ENCODE data around the gene SPINT1.

The SPINT1 gene

DNA sequence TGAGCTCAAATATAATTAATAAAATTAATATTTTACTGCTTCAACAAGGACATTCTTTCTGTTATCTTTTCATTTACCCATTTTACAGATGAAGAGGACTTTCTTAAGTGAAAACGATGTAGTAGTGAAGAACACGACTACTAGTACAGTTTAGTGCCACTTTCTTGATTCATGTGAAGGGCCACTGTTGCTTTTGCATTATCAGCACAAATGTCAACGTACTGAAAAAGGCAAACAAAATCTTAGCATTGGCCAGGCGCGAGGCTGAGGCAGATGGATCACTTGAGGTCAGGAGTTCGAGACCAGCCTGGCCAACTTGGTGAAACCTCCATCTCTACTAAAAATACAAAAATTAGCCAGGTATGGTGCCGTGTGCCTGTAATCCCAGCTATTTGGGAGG is 24.8 kb upstream of the SPINT1 start:
- DNase-seq, result no peak
- no peak overlapping the region for H3K27ac ChIP-seq (ENCODE audit: insufficient read depth in 1 of 2, low read depth in 1 of 2, low read length in 2 of 2, poor library complexity in 1 of 2, severe bottlenecking in 2 of 2)
- H3K4me3 ChIP-seq (ENCODE audit: control insufficient read depth in 1 of 7, extremely low read depth in 1 of 7, insufficient read depth in 4 of 7, low read depth in 2 of 7, low read length in 6 of 7), result no peak overlapping the region
- H3K27me3 ChIP-seq (replicated peaks in 2 of 5; ENCODE audit: control insufficient read depth in 4 of 5, insufficient read depth in 5 of 5, low read length in 4 of 5), result no peaks in the 10 kb centered on the region
- no peaks in the 10 kb centered on the region for H3K9me3 ChIP-seq (ENCODE audit: control extremely low read depth in 1 of 5, control insufficient read depth in 4 of 5, insufficient read depth in 2 of 5, low read depth in 1 of 5, low read length in 4 of 5)
- POLR2A ChIA-PET, result no interaction called here
- H3K4me1 ChIP-seq (ENCODE audit: control extremely low read depth in 1 of 4, control insufficient read depth in 4 of 4, insufficient read depth in 4 of 4, low read length in 3 of 4), result no peaks in the 10 kb centered on the region
- peaks cover 2 to 15% (median 10%) of the 10 kb centered on the region in 4 experiments for H3K36me3 ChIP-seq (ENCODE audit: control insufficient read depth in 4 of 4, insufficient read depth in 4 of 4, low read length in 3 of 4)
- CTCF ChIA-PET, result no interaction called here
- WGBS (ENCODE audit: insufficient coverage), result 91% methylated on average over 4 of the region's 7 CpGs

DNA sequence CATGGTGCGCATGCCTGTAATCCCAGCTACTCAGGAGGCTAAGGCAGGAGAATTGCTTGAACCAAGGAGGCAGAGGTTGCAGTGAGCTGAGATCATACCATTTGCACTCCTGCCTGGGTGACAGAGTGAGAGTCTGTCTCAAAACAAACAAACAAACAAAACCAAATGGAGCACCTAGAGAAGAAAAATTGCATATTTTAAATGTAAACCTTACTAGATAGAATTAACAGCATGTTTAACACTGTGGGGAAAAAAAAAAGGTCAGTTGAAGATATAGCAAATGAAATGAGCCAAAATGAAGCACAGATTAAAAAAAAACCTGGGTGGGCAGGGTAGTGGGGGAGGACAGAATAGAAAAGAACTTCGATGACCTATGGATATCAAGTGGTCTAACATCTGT is 22.7 kb upstream of the SPINT1 start:
- Histone ChIP-seq H3K9me3 (ENCODE audit: control extremely low read depth in 1 of 5, control insufficient read depth in 4 of 5, insufficient read depth in 2 of 5, low read depth in 1 of 5, low read length in 4 of 5) (no peaks in the 10 kb centered on the region), H3K27ac (ENCODE audit: insufficient read depth in 1 of 2, low read depth in 1 of 2, low read length in 2 of 2, poor library complexity in 1 of 2, severe bottlenecking in 2 of 2) (no peak overlapping the region), H3K27me3 (replicated peaks in 2 of 5; ENCODE audit: control insufficient read depth in 4 of 5, insufficient read depth in 5 of 5, low read length in 4 of 5) (no peaks in the 10 kb centered on the region), H3K4me3 (ENCODE audit: control insufficient read depth in 1 of 7, extremely low read depth in 1 of 7, insufficient read depth in 4 of 7, low read depth in 2 of 7, low read length in 6 of 7) (no peak overlapping the region), H3K4me1 (ENCODE audit: control extremely low read depth in 1 of 4, control insufficient read depth in 4 of 4, insufficient read depth in 4 of 4, low read length in 3 of 4) (no peaks in the 10 kb centered on the region), H3K36me3 (ENCODE audit: control insufficient read depth in 4 of 4, insufficient read depth in 4 of 4, low read length in 3 of 4) (peaks cover 0 to 2% (median 0%) of the 10 kb centered on the region in 4 experiments)
- ChIA-PET CTCF (no interaction called here), POLR2A (no interaction called here)
- DNase-seq, result no peak
- 96% methylated on average over 2 of the region's 2 CpGs for WGBS (ENCODE audit: insufficient coverage)

DNA sequence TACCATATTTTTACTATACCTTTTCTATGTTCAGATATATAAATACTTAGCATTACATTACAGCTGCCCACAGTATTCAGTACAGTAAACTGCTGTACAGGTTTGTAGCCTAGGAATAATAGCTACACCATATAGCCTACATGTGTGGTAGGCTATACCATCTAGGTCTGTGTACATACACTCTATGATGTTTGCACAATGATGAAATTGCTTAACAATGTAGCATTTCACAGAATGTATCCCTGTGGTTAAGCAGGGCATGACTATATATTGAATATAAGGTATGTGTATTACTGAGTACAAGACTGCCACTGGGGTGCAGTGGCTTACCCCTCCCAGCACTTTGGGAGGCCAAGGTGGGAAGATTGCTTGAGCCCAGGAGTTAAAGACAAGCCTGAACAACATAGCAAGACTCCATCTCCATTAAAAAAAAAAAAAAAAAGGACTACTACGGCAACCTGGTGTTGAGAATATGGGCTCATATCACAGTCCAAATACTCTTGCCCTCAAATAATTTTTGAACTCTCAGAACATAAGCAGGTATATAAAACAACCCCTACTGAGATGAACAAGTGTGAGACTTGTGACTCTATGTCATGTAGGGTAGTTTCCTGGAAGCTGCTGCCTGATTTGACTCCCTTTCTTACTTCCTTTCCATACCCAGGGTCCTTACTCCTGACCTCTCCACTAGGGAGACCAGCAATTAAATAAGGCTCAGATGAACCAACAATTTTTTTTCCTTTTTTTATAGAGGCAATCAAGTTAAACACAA is 20.1 kb upstream of the SPINT1 start:
- ChIA-PET CTCF (no interaction called here), POLR2A (no interaction called here)
- Histone ChIP-seq H3K27ac (ENCODE audit: insufficient read depth in 1 of 2, low read depth in 1 of 2, low read length in 2 of 2, poor library complexity in 1 of 2, severe bottlenecking in 2 of 2) (no peak overlapping the region), H3K9me3 (ENCODE audit: control extremely low read depth in 1 of 5, control insufficient read depth in 4 of 5, insufficient read depth in 2 of 5, low read depth in 1 of 5, low read length in 4 of 5) (no peaks in the 10 kb centered on the region), H3K4me3 (ENCODE audit: control insufficient read depth in 1 of 7, extremely low read depth in 1 of 7, insufficient read depth in 4 of 7, low read depth in 2 of 7, low read length in 6 of 7) (no peak overlapping the region), H3K4me1 (ENCODE audit: control extremely low read depth in 1 of 4, control insufficient read depth in 4 of 4, insufficient read depth in 4 of 4, low read length in 3 of 4) (no peaks in the 10 kb centered on the region), H3K36me3 (ENCODE audit: control insufficient read depth in 4 of 4, insufficient read depth in 4 of 4, low read length in 3 of 4) (no peaks in the 10 kb centered on the region), H3K27me3 (replicated peaks in 2 of 5; ENCODE audit: control insufficient read depth in 4 of 5, insufficient read depth in 5 of 5, low read length in 4 of 5) (no peaks in the 10 kb centered on the region)
- WGBS (ENCODE audit: insufficient coverage), result no CpG with 5 or more reads among the region's 1 CpG
- DNase-seq, result no peak

DNA sequence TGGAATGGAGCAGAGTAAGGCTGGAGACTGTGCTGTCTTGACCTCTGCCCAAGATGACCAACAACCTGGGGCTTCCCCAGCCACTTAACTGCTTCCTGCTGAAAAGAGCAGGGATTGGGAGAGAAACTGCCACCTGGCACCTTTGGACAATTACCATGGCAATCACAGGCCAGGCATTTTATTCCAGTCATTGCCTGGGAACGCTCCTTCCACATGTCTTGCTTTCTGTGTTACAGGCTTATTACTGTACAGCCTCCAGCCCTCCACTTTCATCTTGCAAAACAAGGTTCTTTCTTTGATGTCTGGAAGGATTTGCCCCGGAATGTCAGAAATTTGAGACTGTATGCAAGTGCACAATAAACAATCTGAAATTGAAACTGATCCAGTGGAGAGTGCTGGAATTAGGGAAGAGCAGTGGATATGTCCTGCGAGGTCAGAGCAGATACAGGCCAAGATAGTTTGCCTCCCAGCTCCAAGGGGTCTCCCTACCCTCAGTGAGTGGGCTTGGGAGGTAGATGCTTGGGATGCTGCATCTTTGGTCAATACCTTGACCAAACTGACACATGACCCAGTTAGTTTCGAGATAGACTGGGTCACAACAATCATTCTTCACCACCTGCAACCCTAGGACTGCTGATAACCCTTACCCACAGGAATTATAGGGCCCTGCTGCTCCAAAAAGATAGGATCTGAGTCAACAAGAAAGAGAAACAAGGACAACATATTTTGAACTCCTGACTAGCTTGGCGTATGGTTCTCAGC is 18.0 kb upstream of the SPINT1 start:
- ChIA-PET CTCF (interaction anchor here (1.1 kb wide), 1 partner anchor 15 kb away, joined by 3 read pairs; no protein-coding TSS in a partner anchor), POLR2A (no interaction called here)
- Histone ChIP-seq H3K27ac (ENCODE audit: insufficient read depth in 1 of 2, low read depth in 1 of 2, low read length in 2 of 2, poor library complexity in 1 of 2, severe bottlenecking in 2 of 2) (no peak overlapping the region), H3K9me3 (ENCODE audit: control extremely low read depth in 1 of 5, control insufficient read depth in 4 of 5, insufficient read depth in 2 of 5, low read depth in 1 of 5, low read length in 4 of 5) (no peaks in the 10 kb centered on the region), H3K27me3 (replicated peaks in 2 of 5; ENCODE audit: control insufficient read depth in 4 of 5, insufficient read depth in 5 of 5, low read length in 4 of 5) (no peaks in the 10 kb centered on the region), H3K4me1 (ENCODE audit: control extremely low read depth in 1 of 4, control insufficient read depth in 4 of 4, insufficient read depth in 4 of 4, low read length in 3 of 4) (no peaks in the 10 kb centered on the region), H3K36me3 (ENCODE audit: control insufficient read depth in 4 of 4, insufficient read depth in 4 of 4, low read length in 3 of 4) (no peaks in the 10 kb centered on the region), H3K4me3 (ENCODE audit: control insufficient read depth in 1 of 7, extremely low read depth in 1 of 7, insufficient read depth in 4 of 7, low read depth in 2 of 7, low read length in 6 of 7) (no peak overlapping the region)
- 78% methylated on average over 4 of the region's 5 CpGs for WGBS (ENCODE audit: insufficient coverage)
- peak in 1 of 3 donors; percentile 18 for DNase-seq

DNA sequence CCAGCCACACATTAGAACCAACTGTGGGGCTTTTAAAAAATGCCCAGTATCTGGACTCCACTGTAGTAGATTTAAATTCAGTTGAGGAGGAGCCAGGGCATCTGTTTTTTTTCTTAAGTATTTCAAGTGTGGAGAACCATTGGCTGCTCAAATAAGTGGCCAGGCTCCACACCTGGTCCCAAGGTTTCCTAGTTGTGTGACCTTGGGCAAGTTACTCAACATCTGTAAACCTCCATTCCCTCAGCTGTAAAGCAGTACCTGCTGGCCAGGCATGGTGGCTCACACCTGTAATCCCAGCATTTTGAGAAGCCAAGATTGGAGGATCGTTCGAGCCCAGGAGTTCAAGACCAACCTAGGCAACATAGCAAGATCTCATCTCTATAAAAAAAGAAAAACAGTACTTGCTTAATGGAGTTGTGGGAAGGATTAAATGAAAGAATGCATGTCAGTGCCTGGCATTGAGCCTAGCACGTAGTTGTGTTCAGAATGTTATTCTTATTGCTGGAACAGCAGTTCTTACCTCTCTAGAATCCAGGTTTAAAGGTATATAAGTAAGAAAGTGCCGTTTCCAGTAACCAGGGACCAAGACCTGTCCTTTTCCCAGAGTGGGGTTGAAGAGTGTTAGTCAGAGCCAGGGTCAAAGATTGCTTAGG is 17.3 kb upstream of the SPINT1 start:
- Histone ChIP-seq H3K27ac (ENCODE audit: insufficient read depth in 1 of 2, low read depth in 1 of 2, low read length in 2 of 2, poor library complexity in 1 of 2, severe bottlenecking in 2 of 2) (no peak overlapping the region), H3K27me3 (replicated peaks in 2 of 5; ENCODE audit: control insufficient read depth in 4 of 5, insufficient read depth in 5 of 5, low read length in 4 of 5) (no peaks in the 10 kb centered on the region), H3K9me3 (ENCODE audit: control extremely low read depth in 1 of 5, control insufficient read depth in 4 of 5, insufficient read depth in 2 of 5, low read depth in 1 of 5, low read length in 4 of 5) (no peaks in the 10 kb centered on the region), H3K36me3 (ENCODE audit: control insufficient read depth in 4 of 4, insufficient read depth in 4 of 4, low read length in 3 of 4) (no peaks in the 10 kb centered on the region), H3K4me1 (ENCODE audit: control extremely low read depth in 1 of 4, control insufficient read depth in 4 of 4, insufficient read depth in 4 of 4, low read length in 3 of 4) (no peaks in the 10 kb centered on the region), H3K4me3 (ENCODE audit: control insufficient read depth in 1 of 7, extremely low read depth in 1 of 7, insufficient read depth in 4 of 7, low read depth in 2 of 7, low read length in 6 of 7) (no peak overlapping the region)
- DNase-seq, result no peak
- WGBS (ENCODE audit: insufficient coverage), result 100% methylated on average over 2 of the region's 4 CpGs
- ChIA-PET POLR2A (no interaction called here), CTCF (interaction anchor here (1.2 kb wide), 1 partner anchor 236 kb away, joined by 3 read pairs; no protein-coding TSS in a partner anchor)

DNA sequence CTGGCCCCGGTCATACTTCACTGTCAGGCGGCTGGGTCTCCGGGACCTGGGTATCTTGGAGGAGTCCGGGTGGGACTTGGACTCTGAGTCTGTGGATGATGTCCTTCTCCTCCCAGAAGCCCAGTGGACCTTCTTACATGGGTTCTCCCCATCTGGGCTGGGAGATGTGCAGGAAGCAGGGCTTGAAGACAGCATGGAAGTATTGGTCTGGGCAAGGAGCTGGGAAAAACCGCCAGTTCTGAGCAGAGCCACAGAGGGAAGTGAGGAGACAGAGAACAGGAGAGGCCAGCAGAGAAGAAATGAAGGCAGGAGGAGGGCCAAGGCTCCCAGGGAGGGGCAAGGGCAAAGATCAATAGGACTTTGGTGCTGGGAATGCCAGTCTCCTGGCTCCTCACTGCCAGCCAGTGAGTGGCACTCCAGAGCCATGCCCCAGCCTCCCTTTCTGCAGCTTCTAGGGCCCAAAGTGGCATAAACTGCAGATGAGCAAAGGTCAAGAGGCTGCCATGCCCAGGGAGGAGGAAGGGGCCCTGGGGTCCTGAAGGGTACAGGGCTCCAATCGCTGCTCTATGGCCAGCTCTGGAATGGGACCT is 15.3 kb upstream of the SPINT1 start, which contains the start of gene PPP1R14D:
PPP1R14D (minus strand) TSS at position 262 of the 590 bp plus-strand sequence; CDS start at position 195, 67 bp downstream.
- no peaks in the 10 kb centered on the region for H3K27me3 ChIP-seq (replicated peaks in 2 of 5; ENCODE audit: control insufficient read depth in 4 of 5, insufficient read depth in 5 of 5, low read length in 4 of 5)
- no peaks in the 10 kb centered on the region for H3K9me3 ChIP-seq (ENCODE audit: control extremely low read depth in 1 of 5, control insufficient read depth in 4 of 5, insufficient read depth in 2 of 5, low read depth in 1 of 5, low read length in 4 of 5)
- 100% methylated on average over 3 of the region's 6 CpGs for WGBS (ENCODE audit: insufficient coverage)
- no peak within 1 kb of the TSS for H3K4me3 ChIP-seq (ENCODE audit: control insufficient read depth in 1 of 7, extremely low read depth in 1 of 7, insufficient read depth in 4 of 7, low read depth in 2 of 7, low read length in 6 of 7)
- H3K4me1 ChIP-seq (ENCODE audit: control extremely low read depth in 1 of 4, control insufficient read depth in 4 of 4, insufficient read depth in 4 of 4, low read length in 3 of 4), result no peaks in the 10 kb centered on the region
- ChIA-PET POLR2A (interaction anchor here (0.5 to 1.6 kb wide), 2 partner anchors 19 to 820 kb away, joined by 3 to 4 read pairs; no protein-coding TSS in a partner anchor), CTCF (interaction anchor here (1.9 kb wide), 1 partner anchor 29 kb away, joined by 6 read pairs; no protein-coding TSS in a partner anchor)
- no peak for DNase-seq
- H3K36me3 ChIP-seq (ENCODE audit: control insufficient read depth in 4 of 4, insufficient read depth in 4 of 4, low read length in 3 of 4), result no peaks in the 10 kb centered on the region
- no peak within 1 kb of the TSS for H3K27ac ChIP-seq (ENCODE audit: insufficient read depth in 1 of 2, low read depth in 1 of 2, low read length in 2 of 2, poor library complexity in 1 of 2, severe bottlenecking in 2 of 2)
